ENCODE results near the gene AXDND1.

The AXDND1 gene

DNA sequence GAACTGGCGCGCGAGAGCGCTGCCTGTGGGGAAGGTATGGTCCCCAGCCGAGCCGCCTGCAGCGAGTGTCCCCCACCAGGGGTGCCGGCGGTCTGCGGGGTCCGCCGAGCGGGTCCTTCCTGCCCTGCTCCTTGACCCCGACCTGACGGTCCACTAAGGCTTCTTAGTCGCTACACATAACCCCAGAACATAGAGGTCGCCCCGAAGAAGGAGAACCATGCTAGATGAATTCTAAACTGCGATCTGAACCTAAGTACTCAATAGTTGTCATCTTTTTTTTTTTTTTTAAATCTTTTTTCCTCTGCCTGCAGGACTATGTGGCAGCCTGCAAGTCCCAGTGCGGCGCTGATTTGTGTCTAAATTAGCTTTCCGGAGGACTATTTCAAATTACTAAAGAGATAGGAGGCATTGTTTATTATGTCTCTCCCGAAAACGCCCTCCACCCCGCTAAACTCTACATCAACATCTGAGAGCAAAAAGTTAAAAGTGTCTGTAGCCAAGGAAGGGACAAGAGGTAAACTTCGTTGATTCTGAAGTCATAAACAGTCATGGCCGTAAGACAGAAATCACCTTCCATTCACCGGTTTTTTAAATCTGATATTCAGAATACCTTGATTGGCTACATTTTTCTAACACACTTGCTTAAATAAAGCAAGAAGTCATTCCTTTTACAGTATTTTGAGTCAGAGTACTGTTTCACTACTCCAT is 476 bp downstream of the AXDND1 start:
- peak overlapping the region; percentile 76 for H3K27ac ChIP-seq
- no peak for TF ChIP-seq ZFX (IDR thresholded peaks at IDR 0.05)
- TF ChIP-seq, protein P1, sequence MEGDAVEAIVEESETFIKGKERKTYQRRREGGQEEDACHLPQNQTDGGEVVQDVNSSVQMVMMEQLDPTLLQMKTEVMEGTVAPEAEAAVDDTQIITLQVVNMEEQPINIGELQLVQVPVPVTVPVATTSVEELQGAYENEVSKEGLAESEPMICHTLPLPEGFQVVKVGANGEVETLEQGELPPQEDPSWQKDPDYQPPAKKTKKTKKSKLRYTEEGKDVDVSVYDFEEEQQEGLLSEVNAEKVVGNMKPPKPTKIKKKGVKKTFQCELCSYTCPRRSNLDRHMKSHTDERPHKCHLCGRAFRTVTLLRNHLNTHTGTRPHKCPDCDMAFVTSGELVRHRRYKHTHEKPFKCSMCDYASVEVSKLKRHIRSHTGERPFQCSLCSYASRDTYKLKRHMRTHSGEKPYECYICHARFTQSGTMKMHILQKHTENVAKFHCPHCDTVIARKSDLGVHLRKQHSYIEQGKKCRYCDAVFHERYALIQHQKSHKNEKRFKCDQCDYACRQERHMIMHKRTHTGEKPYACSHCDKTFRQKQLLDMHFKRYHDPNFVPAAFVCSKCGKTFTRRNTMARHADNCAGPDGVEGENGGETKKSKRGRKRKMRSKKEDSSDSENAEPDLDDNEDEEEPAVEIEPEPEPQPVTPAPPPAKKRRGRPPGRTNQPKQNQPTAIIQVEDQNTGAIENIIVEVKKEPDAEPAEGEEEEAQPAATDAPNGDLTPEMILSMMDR (conservative IDR thresholded peaks at IDR 0.05), result no peak

GRCh38 chr1:179369751-179370341 is 4.1 kb downstream of the AXDND1 start:
- TF ChIP-seq ZFX (IDR thresholded peaks at IDR 0.05), result no peak
- TF ChIP-seq, protein P1 (conservative IDR thresholded peaks at IDR 0.05), result peak; percentile 84
- no peak overlapping the region for H3K27ac ChIP-seq

- TF ChIP-seq ZFX (IDR thresholded peaks at IDR 0.05), result no peak
- TF ChIP-seq, protein P1 (conservative IDR thresholded peaks at IDR 0.05), result no peak
- H3K27ac ChIP-seq, result no peak overlapping the region
These were observed 6.4 kb downstream of the AXDND1 start for GRCh38 chr1:179372160-179372559.

DNA sequence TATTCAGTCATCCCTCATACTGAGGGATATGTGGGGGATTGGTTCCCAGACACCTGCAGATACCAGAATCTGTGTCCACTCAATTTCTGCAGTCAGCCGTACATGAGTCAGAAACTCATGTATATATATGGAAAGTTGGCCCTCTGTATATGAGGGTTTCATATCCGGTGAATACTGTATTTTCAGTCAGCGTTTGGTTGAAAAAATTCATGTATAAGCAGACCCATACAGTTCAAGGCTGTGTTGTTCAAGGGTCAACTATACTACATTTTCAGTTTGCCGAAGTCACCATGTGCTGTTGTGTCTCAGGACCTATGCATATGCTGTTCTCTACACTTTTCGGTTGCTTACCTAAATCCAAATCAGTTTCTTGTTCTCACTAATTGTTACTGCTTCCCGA is 10.5 kb downstream of the AXDND1 start:
- H3K27ac ChIP-seq, result no peak overlapping the region
- no peak for TF ChIP-seq ZFX (IDR thresholded peaks at IDR 0.05)
- TF ChIP-seq, protein P1 (conservative IDR thresholded peaks at IDR 0.05), result no peak

DNA sequence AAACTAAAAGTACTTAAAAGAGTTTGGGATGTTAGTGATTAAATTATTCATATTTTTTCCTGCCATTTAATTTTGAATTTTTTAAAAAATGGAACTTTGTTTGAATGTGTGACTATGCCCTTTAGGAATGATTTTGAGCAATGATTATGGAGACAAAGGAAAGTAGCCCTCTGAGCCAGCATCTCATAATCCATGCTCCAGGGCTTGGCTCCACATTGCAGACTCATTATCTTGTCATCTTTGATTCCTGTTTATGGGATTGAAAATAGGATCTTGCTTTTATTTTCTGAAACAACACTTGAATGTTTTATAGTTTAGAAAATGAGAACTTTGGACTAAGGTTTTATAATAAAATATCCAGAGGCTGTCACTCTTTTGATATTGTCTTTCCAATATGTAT is 14.5 kb downstream of the AXDND1 start:
- TF ChIP-seq, protein P1 (conservative IDR thresholded peaks at IDR 0.05), result no peak
- no peak for TF ChIP-seq ZFX (IDR thresholded peaks at IDR 0.05)
- H3K27ac ChIP-seq, result no peak overlapping the region

DNA sequence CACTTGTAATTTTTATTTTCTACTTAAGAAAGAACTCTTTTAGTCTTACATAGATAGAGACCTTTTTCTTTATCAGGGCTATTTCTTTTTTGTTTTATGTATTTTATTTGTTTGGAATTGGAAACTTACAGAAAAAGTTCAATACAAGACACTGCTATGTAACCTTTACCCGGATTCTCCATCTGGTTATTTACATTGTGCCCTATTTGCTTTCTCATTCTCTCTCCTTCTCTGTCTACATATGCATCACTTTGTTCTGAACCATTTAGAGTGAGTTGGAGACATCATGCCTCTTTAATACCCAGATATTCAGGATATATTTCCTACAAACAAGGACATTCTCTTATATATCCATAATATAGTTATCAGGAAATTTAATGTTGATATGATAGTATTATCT is 18.3 kb downstream of the AXDND1 start:
- no peak overlapping the region for H3K27ac ChIP-seq
- TF ChIP-seq, protein P1 (conservative IDR thresholded peaks at IDR 0.05), result no peak
- no peak for TF ChIP-seq ZFX (IDR thresholded peaks at IDR 0.05)

- H3K27ac ChIP-seq, result no peak overlapping the region
These were observed 19.7 kb downstream of the AXDND1 start for GRCh38 chr1:179385510-179385909.

More at GRCh38 chr1:179385510-179385909, 19.7 kb downstream of the AXDND1 start:
- TF ChIP-seq, protein P1 (conservative IDR thresholded peaks at IDR 0.05), result no peak
- TF ChIP-seq ZFX (IDR thresholded peaks at IDR 0.05), result no peak
